ENCODE measurements around the gene ANKRD18A.

DNA sequence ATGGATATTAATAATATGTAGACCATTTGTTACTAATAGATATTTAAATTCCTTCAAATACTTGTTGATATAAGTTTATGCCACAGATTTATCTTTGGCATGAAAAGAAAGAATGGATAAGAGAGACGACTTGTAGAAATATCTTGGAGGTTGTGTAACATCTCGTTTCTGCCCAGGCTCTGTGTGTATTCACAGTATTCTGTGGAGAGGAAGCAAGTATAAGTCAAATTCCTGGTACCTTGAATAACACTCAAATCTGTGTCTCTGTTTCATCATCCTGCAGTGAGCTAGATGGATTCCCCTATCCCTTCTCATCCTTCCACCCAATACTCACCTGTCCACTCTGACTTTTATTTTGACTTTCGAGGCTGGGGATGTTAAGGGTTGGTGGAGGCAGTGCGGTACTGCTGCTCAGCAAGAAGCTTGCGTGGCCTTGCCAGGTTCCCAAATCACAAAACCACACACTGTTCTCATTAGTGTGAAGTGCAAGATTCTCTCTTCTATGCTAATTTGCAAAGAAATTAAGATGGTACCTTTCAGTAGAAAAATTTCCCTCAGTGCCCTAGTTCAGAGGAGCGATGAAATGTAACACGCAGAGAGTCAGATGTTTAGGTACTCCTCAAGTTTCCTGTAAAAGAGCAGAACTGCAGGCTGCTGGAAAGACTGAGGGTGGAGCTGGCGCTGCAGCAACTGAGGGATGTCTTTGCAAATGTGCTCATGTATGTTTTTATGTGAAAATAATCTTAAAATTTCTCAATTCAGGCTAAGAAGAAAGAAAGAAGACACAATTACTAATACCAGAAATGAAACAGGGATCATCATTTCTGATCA is 42.6 kb upstream of the ANKRD18A start:
- TF ChIP-seq CTCF (tag by site-specific recombination; IDR thresholded peaks at IDR 0.05) (no peak), ZNF391 (tag by site-specific recombination; IDR thresholded peaks at IDR 0.05; ENCODE audit: borderline replicate concordance, low read depth) (no peak), WT1 (tag by site-specific recombination; IDR thresholded peaks at IDR 0.05) (no peak), ZNF830 (tag by site-specific recombination; IDR thresholded peaks at IDR 0.05; ENCODE audit: low read depth) (no peak), ZNF501 (tag by site-specific recombination; IDR thresholded peaks at IDR 0.05) (no peak), ZNF292 (tag by site-specific recombination; IDR thresholded peaks at IDR 0.05; ENCODE audit: borderline replicate concordance, low read depth) (no peak), ZNF239 (tag by site-specific recombination; IDR thresholded peaks at IDR 0.05) (no peak), ZBTB20 (tag by site-specific recombination; IDR thresholded peaks at IDR 0.05) (no peak), KLF1 (tag by site-specific recombination; IDR thresholded peaks at IDR 0.05) (no peak), ATF2 (tag by site-specific recombination; IDR thresholded peaks at IDR 0.05; ENCODE audit: low read depth) (no peak), YY1 (tag by site-specific recombination; IDR thresholded peaks at IDR 0.05) (no peak), ZNF175 (tag by site-specific recombination; IDR thresholded peaks at IDR 0.05) (no peak), ZNF24 (tag by site-specific recombination; IDR thresholded peaks at IDR 0.05) (no peak)

All from HEK293 (cell line).